K562 (cell line): ENCODE measurements around the gene VPS16. TPM values are rescaled to one million over a fixed set of nuclear protein-coding genes. Genes with fewer than 3 reads are reported as not detected.

Experiments used
- ATAC-seq: fragments of 200-7000 bp; cut with Tn5 transposase; 3 replicates; pipeline ENCODE4 v1.9.1; 2020; ENCODE audit warnings: moderate library complexity
- BruUV-seq: library from RNA; stranded (reverse); fragments of 400-500 nt; replicated peaks from 2 replicates; lab custom pipeline; 2021; lab: Mats Ljungman, UMichigan
- CTCF ChIA-PET: fragments of 300-600 bp; formaldehyde crosslinking; extraction: SDS; loops from one replicate; lab custom pipeline; 2021; ENCODE audit warnings: low intra/inter-chr PET ratio; lab: Yijun Ruan, JAX
- POLR2A ChIA-PET: fragments of 300-600, 350-650 bp; sonication (Branson Sonifier 250); formaldehyde crosslinking; extraction: SDS; loops from one replicate; lab custom pipeline; 2021; ENCODE audit warnings: antibody characterized with exemption, inconsistent platforms; lab: Yijun Ruan, JAX
- DNase-seq, 4 experiments: peaks; one replicate each; pipeline versions ENCODE4 v3.0.0 to v3.0.0-alpha.2; 2011 to 2018; ENCODE audit warnings: low spot score in 3 of 4, mixed read lengths in 3 of 4; ENCODE audit errors: extremely low read depth in 1 of 4
- FAIRE-seq: peaks from 2 replicates; lab custom pipeline; 2011; peaks lifted over from hg19 to GRCh38; lab: Jason Lieb, UNC
- H2AFZ ChIP-seq: 2 replicates; pipeline ENCODE4 v1.6.0; 2011; ENCODE audit warnings: low read depth, low read length, control low read depth, inconsistent platforms
- H3K27ac ChIP-seq: fragments of 200-600 bp; 3 replicates; pipeline ENCODE4 v1.8.0; 2011; ENCODE audit warnings: low read depth, mild to moderate bottlenecking, control low read depth, inconsistent platforms, low read length, moderate library complexity, mixed read lengths; ENCODE audit errors: extremely low read depth
- H3K27me3 ChIP-seq, 2 experiments: fragments of 300-600 bp in 1 of 2; 2 replicates in 1 of 2; 3 replicates in 1 of 2; pipeline versions ENCODE4 v1.6.0 to v1.8.0; 2011; ENCODE audit warnings: inconsistent platforms in 2 of 2, low read length in 2 of 2, mild to moderate bottlenecking in 1 of 2, mixed read lengths in 1 of 2, moderate library complexity in 1 of 2; ENCODE audit not compliant: control insufficient read depth in 2 of 2, insufficient read depth in 2 of 2
- H3K36me3 ChIP-seq: fragments of 300-600 bp; 3 replicates; pipeline ENCODE4 v1.8.0; 2011; ENCODE audit warnings: mild to moderate bottlenecking, low read length, inconsistent platforms; ENCODE audit not compliant: control insufficient read depth, insufficient read depth
- H3K4me1 ChIP-seq, 2 experiments: fragments of 200-600 bp in 1 of 2; replicated peaks in 1 of 2; 2 replicates in 1 of 2; 3 replicates in 1 of 2; pipeline versions ENCODE4 v1.5.1 to v1.8.0; 2011; ENCODE audit warnings: inconsistent platforms in 2 of 2, low read length in 2 of 2, mild to moderate bottlenecking in 1 of 2, mixed read lengths in 1 of 2, moderate library complexity in 1 of 2; ENCODE audit not compliant: control insufficient read depth in 2 of 2, insufficient read depth in 2 of 2
- H3K4me2 ChIP-seq: 2 replicates; pipeline ENCODE4 v1.6.1; 2011; ENCODE audit warnings: low read length, control low read depth, inconsistent platforms, mixed read lengths; ENCODE audit not compliant: insufficient read depth
- H3K4me3 ChIP-seq: fragments of 200-600 bp; sonication (generic), shearing (Covaris generic); 2 replicates; pipeline ENCODE4 v1.5.1; 2016; ENCODE audit warnings: control low read depth, inconsistent platforms
- H3K79me2 ChIP-seq: fragments of 200-600 bp; 3 replicates; pipeline ENCODE4 v1.8.0; 2011; ENCODE audit warnings: low read length, inconsistent platforms; ENCODE audit not compliant: control insufficient read depth, insufficient read depth
- H3K9ac ChIP-seq, 2 experiments: 2 replicates each; pipeline versions ENCODE4 v1.6.0 to v1.6.1; 2011; ENCODE audit warnings: low read depth in 2 of 2, low read length in 2 of 2, control low read depth in 1 of 2, inconsistent platforms in 1 of 2, mild to moderate bottlenecking in 1 of 2, mixed read lengths in 1 of 2; ENCODE audit not compliant: insufficient read depth in 1 of 2
- H3K9me1 ChIP-seq: one replicate; pipeline ENCODE4 v1.6.0; 2011; ENCODE audit warnings: inconsistent platforms, mild to moderate bottlenecking, low read length, moderate library complexity; ENCODE audit not compliant: control insufficient read depth, insufficient read depth
- H3K9me3 ChIP-seq: replicated peaks from 2 replicates; pipeline ENCODE4 v1.5.1; 2011; ENCODE audit warnings: low read depth, low read length, inconsistent platforms; ENCODE audit not compliant: control insufficient read depth, insufficient read depth
- H4K20me1 ChIP-seq: replicated peaks from 2 replicates; pipeline ENCODE4 v1.6.1; 2011; ENCODE audit warnings: low read length, inconsistent platforms, mixed read lengths; ENCODE audit not compliant: control insufficient read depth, insufficient read depth
- CBFA2T3 ChIP-seq: fragments of 450-650 bp; IDR thresholded peaks from 2 replicates; pipeline ENCODE4 v1.6.1; 2017
- HDAC1 ChIP-seq, 2 experiments: fragments of 450-650 bp; IDR thresholded peaks; 2 replicates each; pipeline ENCODE4 v1.6.1; 2016 to 2017; ENCODE audit warnings: inconsistent platforms in 1 of 2, mild to moderate bottlenecking in 1 of 2, moderate library complexity in 1 of 2
- KDM1A ChIP-seq, 2 experiments: fragments of 450-650 bp; IDR thresholded peaks; 2 replicates each; pipeline ENCODE4 v1.6.1; 2016; ENCODE audit warnings: mild to moderate bottlenecking in 2 of 2
- MAZ ChIP-seq, 2 experiments: fragments of 450-650 bp in 1 of 2; sonication (generic) in 1 of 2; formaldehyde crosslinking; IDR thresholded peaks in 1 of 2; conservative IDR thresholded peaks in 1 of 2; 2 replicates each; pipeline versions ENCODE4 v1.4.0 to v1.5.0; 2020; ENCODE audit warnings: mild to moderate bottlenecking in 1 of 2, missing genetic modification reagents in 1 of 2
- MYC ChIP-seq, 2 experiments: fragments of 250-450 bp in 1 of 2; sonication (Bioruptor Pico) in 1 of 2; IDR thresholded peaks; 2 replicates each; pipeline versions ENCODE4 v1.5.1 to v1.6.1; 2012 to 2021; ENCODE audit warnings: low read depth in 2 of 2, borderline replicate concordance in 1 of 2, improper control_type of control experiment in 1 of 2, low read length in 1 of 2, mild to moderate bottlenecking in 1 of 2, moderate library complexity in 1 of 2
- RCOR1 ChIP-seq, 2 experiments: IDR thresholded peaks; 2 replicates each; pipeline ENCODE4 v1.6.1; 2012; ENCODE audit warnings: low read depth in 2 of 2, low read length in 2 of 2, borderline replicate concordance in 1 of 2, improper control_type of control experiment in 1 of 2
- SMAD3 ChIP-seq: fragments of 450-650 bp; formaldehyde crosslinking; conservative IDR thresholded peaks from 2 replicates; pipeline ENCODE4 v1.4.0; 2020; ENCODE audit warnings: mild to moderate bottlenecking
- ZFP36 ChIP-seq: fragments of 150-350 bp; IDR thresholded peaks from 2 replicates; pipeline ENCODE4 v1.6.1; 2018; ENCODE audit warnings: low read length, low read depth; ENCODE audit not compliant: partially characterized antibody
- ZNF311 ChIP-seq: fragments of 250-450 bp; sonication (Bioruptor Pico); IDR thresholded peaks from 2 replicates; pipeline ENCODE4 v1.4.0; 2020; ENCODE audit warnings: mild to moderate bottlenecking, moderate library complexity
- ZNF764 ChIP-seq: fragments of 250-450 bp; sonication (Bioruptor Pico); IDR thresholded peaks from 2 replicates; pipeline ENCODE4 v1.4.0; 2020; ENCODE audit warnings: low read depth, mild to moderate bottlenecking, moderate library complexity
- WGBS: fragments of 100-300 bp; shearing (Covaris generic); methylation state at CpG from one replicate; pipeline ENCODE4 v1.1.6; 2016; ENCODE audit warnings: low coverage, mixed read lengths; ENCODE audit not compliant: insufficient coverage; ENCODE audit errors: missing lambda C conversion rate; 5-methylcytosine and 5-hydroxymethylcytosine counted together
- in situ Hi-C: fragments of 300-500 bp; cut with MboI; formaldehyde crosslinking; loops from 4 replicates; pipeline ENCODE4 v1.15.0; 2018; ENCODE audit warnings: inconsistent platforms, mixed read lengths
- intact Hi-C: fragments of 100-400 bp; cut with micrococcal nuclease; formaldehyde crosslinking; loops from 2 replicates; pipeline ENCODE4 v1.14.2; 2022
- polyA plus RNA-seq, 8 experiments: library from polyadenylated mRNA; depleted of rRNA in 4 of 8; stranded (reverse) in 5 of 8; unstranded in 3 of 8; fragments of >200 nt; fragmentation: Nextera tagmentation in 2 of 8; fragmentation: Illumina TruSeq in 1 of 8; extraction: Ambion mirVana in 2 of 8; extraction: Trizol in 1 of 8; gene quantifications; 2 replicates each; pipeline versions ENCODE4 v1.2.1 to v1.2.3, GENCODE V29; 2011 to 2014; ENCODE audit warnings: inconsistent platforms in 1 of 8, missing spikeins in 1 of 8
- total RNA-seq, 7 experiments: library from RNA; depleted of rRNA in 6 of 7; stranded (reverse); fragments of >200 nt in 6 of 7; fragmentation: Illumina TruSeq in 2 of 7; extraction: Trizol in 2 of 7; gene quantifications; 2 replicates each; pipeline versions ENCODE4 v1.2.1 to v1.2.3, GENCODE V29; 2011 to 2021; ENCODE audit warnings: low replicate concordance in 1 of 7
- TF ChIP-seq, protein P1 (sequence below): fragments of 450-650 bp; IDR thresholded peaks from 2 replicates; pipeline ENCODE4 v1.6.1; 2016; ENCODE audit warnings: borderline replicate concordance
- TF ChIP-seq, protein P2 (sequence below): fragments of 250-450 bp; sonication (Bioruptor Pico); IDR thresholded peaks from 2 replicates; pipeline ENCODE4 v1.8.0; 2022; ENCODE audit warnings: inconsistent platforms
- TF ChIP-seq, protein P3 (sequence below): sonication (generic); formaldehyde crosslinking; IDR thresholded peaks from 2 replicates; pipeline ENCODE4 v1.8.0; 2022; ENCODE audit warnings: missing genetic modification reagents, mild to moderate bottlenecking, moderate library complexity, borderline replicate concordance
- TF ChIP-seq, protein P4 (sequence below): sonication (generic); formaldehyde crosslinking; IDR thresholded peaks from 2 replicates; pipeline ENCODE4 v1.8.0; 2023; ENCODE audit warnings: mild to moderate bottlenecking, missing genetic modification reagents

The VPS16 gene
- total and polyA plus RNA-seq, 9 of the 15 experiments (the other 6 are each of a cell fraction or from before 2014, with no cell fraction given), result 6.8 to 24.7 (median 14.0) TPM

DNA sequence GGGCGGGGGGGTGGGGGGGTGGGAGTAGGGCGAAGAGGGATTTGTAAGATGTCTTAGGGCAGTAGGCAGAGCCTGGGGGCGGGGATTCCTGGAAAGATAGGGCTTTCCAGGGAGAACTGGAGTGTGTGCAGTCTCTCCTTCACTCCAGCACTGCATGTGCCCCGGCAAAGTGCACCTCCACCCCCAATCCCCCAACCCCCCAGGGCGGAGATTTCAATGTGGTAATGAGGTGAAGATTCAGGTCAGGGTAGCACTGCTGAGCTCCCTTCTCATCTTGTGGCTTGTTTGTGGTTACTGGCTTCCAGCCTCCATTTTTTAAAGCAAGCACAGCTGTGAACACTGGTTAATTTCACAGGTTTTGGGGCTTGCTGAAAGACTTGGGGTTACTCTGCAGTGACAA, 18.5 kb upstream of the VPS16 start:
- FAIRE-seq (no peak), ATAC-seq (peak; percentile 68), DNase-seq (peak in 3 of 4 experiments; percentile 23 to 68 (median 45))
- peak overlapping the region in 1 of 2 experiments; percentile 17; a peak in 1 of 4 replicates for H3K9ac ChIP-seq
- H3K9me3 ChIP-seq, result no peaks in the 10 kb centered on the region
- no peak overlapping the region for H3K27ac ChIP-seq
- peaks cover 3% of the 10 kb centered on the region for H3K9me1 ChIP-seq
- no peak overlapping the region for H3K4me3 ChIP-seq
- no peak overlapping the region for H3K4me2 ChIP-seq
- POLR2A ChIA-PET, result interaction anchor here (0.6 to 1.6 kb wide), 5 partner anchors 10 to 34 kb away, joined by 3 to 4 read pairs (median 3); partner anchors contain the start of genes PCED1A and VPS16
- no peaks in the 10 kb centered on the region for H3K27me3 ChIP-seq
- no peaks in the 10 kb centered on the region for H3K79me2 ChIP-seq
- CTCF ChIA-PET, result no interaction called here
- intact Hi-C loops (no loop called here), in situ Hi-C loops (no loop called here)
- H3K4me1 ChIP-seq, result peaks cover 14 to 20% of the 10 kb centered on the region in 2 experiments
- no peaks in the 10 kb centered on the region for H4K20me1 ChIP-seq
- H3K36me3 ChIP-seq, result no peaks in the 10 kb centered on the region
- BruUV-seq, result no TSS peak
- 0 out of 2 replicates have a peak overlapping the region, but pooled peaks have one; percentile 14 for H2AFZ ChIP-seq
- 0% methylated on average over 1 of the region's 5 CpGs for WGBS
- TF ChIP-seq ZNF311 (CRISPR knock-in tag) (no peak), KDM1A (IDR thresholded peaks at IDR 0.05) (peak; percentile 62 to 80; a peak in 3 of 4 replicates), ZNF764 (CRISPR knock-in tag) (no peak), RCOR1 (IDR thresholded peaks at IDR 0.05; ENCODE audit: borderline replicate concordance in 1 of 2, low read depth in 2 of 2, low read length in 2 of 2) (peak in 1 of 2 experiments; percentile 67; a peak in 1 of 4 replicates), MYC (IDR thresholded peaks at IDR 0.05; ENCODE audit: low read depth, low read length) (peak; percentile 21; the same call in 1 of the 2 replicates), MYC (CRISPR knock-in tag; IDR thresholded peaks at IDR 0.05; ENCODE audit: borderline replicate concordance, low read depth) (no peak), ZFP36 (no peak), HDAC1 (IDR thresholded peaks at IDR 0.05) (peak in 1 of 2 experiments; percentile 25; a peak in 1 of 4 replicates), MAZ (CRISPR knock-in tag; conservative IDR thresholded peaks at IDR 0.05 in 1 of 2, IDR thresholded peaks at IDR 0.05 in 1 of 2) (0 out of 4 replicates have a peak, but pooled peaks of 1 of the 2 experiments have one; percentile 31), SMAD3 (CRISPR knock-in tag) (no peak), CBFA2T3 (0 out of 2 replicates have a peak, but pooled peaks have one; percentile 10)
- TF ChIP-seq, protein P1, sequence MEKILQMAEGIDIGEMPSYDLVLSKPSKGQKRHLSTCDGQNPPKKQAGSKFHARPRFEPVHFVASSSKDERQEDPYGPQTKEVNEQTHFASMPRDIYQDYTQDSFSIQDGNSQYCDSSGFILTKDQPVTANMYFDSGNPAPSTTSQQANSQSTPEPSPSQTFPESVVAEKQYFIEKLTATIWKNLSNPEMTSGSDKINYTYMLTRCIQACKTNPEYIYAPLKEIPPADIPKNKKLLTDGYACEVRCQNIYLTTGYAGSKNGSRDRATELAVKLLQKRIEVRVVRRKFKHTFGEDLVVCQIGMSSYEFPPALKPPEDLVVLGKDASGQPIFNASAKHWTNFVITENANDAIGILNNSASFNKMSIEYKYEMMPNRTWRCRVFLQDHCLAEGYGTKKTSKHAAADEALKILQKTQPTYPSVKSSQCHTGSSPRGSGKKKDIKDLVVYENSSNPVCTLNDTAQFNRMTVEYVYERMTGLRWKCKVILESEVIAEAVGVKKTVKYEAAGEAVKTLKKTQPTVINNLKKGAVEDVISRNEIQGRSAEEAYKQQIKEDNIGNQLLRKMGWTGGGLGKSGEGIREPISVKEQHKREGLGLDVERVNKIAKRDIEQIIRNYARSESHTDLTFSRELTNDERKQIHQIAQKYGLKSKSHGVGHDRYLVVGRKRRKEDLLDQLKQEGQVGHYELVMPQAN, result no peak
- TF ChIP-seq, protein P2, sequence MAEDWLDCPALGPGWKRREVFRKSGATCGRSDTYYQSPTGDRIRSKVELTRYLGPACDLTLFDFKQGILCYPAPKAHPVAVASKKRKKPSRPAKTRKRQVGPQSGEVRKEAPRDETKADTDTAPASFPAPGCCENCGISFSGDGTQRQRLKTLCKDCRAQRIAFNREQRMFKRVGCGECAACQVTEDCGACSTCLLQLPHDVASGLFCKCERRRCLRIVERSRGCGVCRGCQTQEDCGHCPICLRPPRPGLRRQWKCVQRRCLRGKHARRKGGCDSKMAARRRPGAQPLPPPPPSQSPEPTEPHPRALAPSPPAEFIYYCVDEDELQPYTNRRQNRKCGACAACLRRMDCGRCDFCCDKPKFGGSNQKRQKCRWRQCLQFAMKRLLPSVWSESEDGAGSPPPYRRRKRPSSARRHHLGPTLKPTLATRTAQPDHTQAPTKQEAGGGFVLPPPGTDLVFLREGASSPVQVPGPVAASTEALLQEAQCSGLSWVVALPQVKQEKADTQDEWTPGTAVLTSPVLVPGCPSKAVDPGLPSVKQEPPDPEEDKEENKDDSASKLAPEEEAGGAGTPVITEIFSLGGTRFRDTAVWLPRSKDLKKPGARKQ (CRISPR knock-in tag), result no peak
- TF ChIP-seq, protein P3, sequence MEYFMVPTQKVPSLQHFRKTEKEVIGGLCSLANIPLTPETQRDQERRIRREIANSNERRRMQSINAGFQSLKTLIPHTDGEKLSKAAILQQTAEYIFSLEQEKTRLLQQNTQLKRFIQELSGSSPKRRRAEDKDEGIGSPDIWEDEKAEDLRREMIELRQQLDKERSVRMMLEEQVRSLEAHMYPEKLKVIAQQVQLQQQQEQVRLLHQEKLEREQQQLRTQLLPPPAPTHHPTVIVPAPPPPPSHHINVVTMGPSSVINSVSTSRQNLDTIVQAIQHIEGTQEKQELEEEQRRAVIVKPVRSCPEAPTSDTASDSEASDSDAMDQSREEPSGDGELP, result 0 out of 2 replicates have a peak, but pooled peaks have one; percentile 32
- TF ChIP-seq, protein P4, sequence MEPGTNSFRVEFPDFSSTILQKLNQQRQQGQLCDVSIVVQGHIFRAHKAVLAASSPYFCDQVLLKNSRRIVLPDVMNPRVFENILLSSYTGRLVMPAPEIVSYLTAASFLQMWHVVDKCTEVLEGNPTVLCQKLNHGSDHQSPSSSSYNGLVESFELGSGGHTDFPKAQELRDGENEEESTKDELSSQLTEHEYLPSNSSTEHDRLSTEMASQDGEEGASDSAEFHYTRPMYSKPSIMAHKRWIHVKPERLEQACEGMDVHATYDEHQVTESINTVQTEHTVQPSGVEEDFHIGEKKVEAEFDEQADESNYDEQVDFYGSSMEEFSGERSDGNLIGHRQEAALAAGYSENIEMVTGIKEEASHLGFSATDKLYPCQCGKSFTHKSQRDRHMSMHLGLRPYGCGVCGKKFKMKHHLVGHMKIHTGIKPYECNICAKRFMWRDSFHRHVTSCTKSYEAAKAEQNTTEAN (CRISPR knock-in tag), result no peak
